Osteocyte (in vitro differentiated cells): ENCODE data around the gene MYEOV. TPM values are rescaled to one million over a fixed set of nuclear protein-coding genes. Genes with fewer than 3 reads are reported as not detected.

Experiments
- DNase-seq: peaks from one replicate; pipeline ENCODE4 v3.0.0; 2021; ENCODE audit warnings: mixed read lengths; ENCODE audit not compliant: unreplicated experiment; ENCODE audit errors: extremely low spot score
- H3K27ac Mint-ChIP-seq: one replicate; pipeline ENCODE4 v1.8.0; 2021; ENCODE audit warnings: mild to moderate bottlenecking, mixed read lengths; ENCODE audit not compliant: unreplicated experiment
- H3K27me3 Mint-ChIP-seq: one replicate; pipeline ENCODE4 v1.8.0; 2021; ENCODE audit warnings: mixed read lengths; ENCODE audit not compliant: unreplicated experiment
- H3K36me3 Mint-ChIP-seq: one replicate; pipeline ENCODE4 v1.8.0; 2021; ENCODE audit warnings: mixed read lengths; ENCODE audit not compliant: unreplicated experiment
- H3K4me1 Mint-ChIP-seq: one replicate; pipeline ENCODE4 v1.8.0; 2021; ENCODE audit warnings: mixed read lengths; ENCODE audit not compliant: unreplicated experiment
- H3K4me3 Mint-ChIP-seq: one replicate; pipeline ENCODE4 v1.8.0; 2021; ENCODE audit warnings: mild to moderate bottlenecking, moderate library complexity, mixed read lengths; ENCODE audit not compliant: unreplicated experiment
- H3K9me3 Mint-ChIP-seq: one replicate; pipeline ENCODE4 v1.8.0; 2021; ENCODE audit warnings: mixed read lengths; ENCODE audit not compliant: unreplicated experiment
- CTCF ChIP-seq: fragments of 200-600 bp; sonication (generic); IDR thresholded peaks from 2 replicates; pipeline ENCODE4 v1.5.0; 2021; ENCODE audit warnings: antibody characterized with exemption, mild to moderate bottlenecking, moderate library complexity
- total RNA-seq: library from RNA; stranded (reverse); gene quantifications from 2 replicates; pipeline ENCODE4 v1.2.1, GENCODE V29; 2021

Gene MYEOV
- total RNA-seq, 1 donor from 2014 or later: 1.8 TPM

GRCh38 chr11:69320756-69321741 is 27.1 kb downstream of the MYEOV start:
- peak overlapping the region; percentile 48 for H3K27ac Mint-ChIP-seq
- H3K27me3 Mint-ChIP-seq: no peaks in the 10 kb centered on the region
- no peak overlapping the region for H3K4me3 Mint-ChIP-seq
- TF ChIP-seq CTCF: no peak
- no peak for DNase-seq
- H3K36me3 Mint-ChIP-seq: peaks cover 3% of the 10 kb centered on the region
- peaks cover 15% of the 10 kb centered on the region for H3K9me3 Mint-ChIP-seq
- peaks cover 11% of the 10 kb centered on the region for H3K4me1 Mint-ChIP-seq

- DNase-seq: no peak
- no peak overlapping the region for H3K4me3 Mint-ChIP-seq
Observed at GRCh38 chr11:69321877-69322361, 28.0 kb downstream of the MYEOV start.

GRCh38 chr11:69325446-69325845 is 31.5 kb downstream of the MYEOV start:
- H3K9me3 Mint-ChIP-seq: no peaks in the 10 kb centered on the region
- no peak overlapping the region for H3K4me3 Mint-ChIP-seq
- no peaks in the 10 kb centered on the region for H3K36me3 Mint-ChIP-seq
- no peaks in the 10 kb centered on the region for H3K27me3 Mint-ChIP-seq
- DNase-seq: peak; percentile 56
- H3K27ac Mint-ChIP-seq: no peak overlapping the region
- no peaks in the 10 kb centered on the region for H3K4me1 Mint-ChIP-seq
- no peak for TF ChIP-seq CTCF

More at GRCh38 chr11:69321877-69322361, 28.0 kb downstream of the MYEOV start:
- peaks cover 15% of the 10 kb centered on the region for H3K9me3 Mint-ChIP-seq
- no peak overlapping the region for H3K27ac Mint-ChIP-seq
- no peak for TF ChIP-seq CTCF
- peaks cover 3% of the 10 kb centered on the region for H3K36me3 Mint-ChIP-seq
- H3K4me1 Mint-ChIP-seq: peaks cover 11% of the 10 kb centered on the region
- no peaks in the 10 kb centered on the region for H3K27me3 Mint-ChIP-seq

- no peaks in the 10 kb centered on the region for H3K36me3 Mint-ChIP-seq
Observed at GRCh38 chr11:69326622-69327219, 32.8 kb downstream of the MYEOV start.

More at GRCh38 chr11:69326622-69327219, 32.8 kb downstream of the MYEOV start:
- no peak overlapping the region for H3K27ac Mint-ChIP-seq
- no peaks in the 10 kb centered on the region for H3K4me1 Mint-ChIP-seq
- DNase-seq: peak; percentile 49
- no peak for TF ChIP-seq CTCF
- H3K4me3 Mint-ChIP-seq: no peak overlapping the region
- H3K9me3 Mint-ChIP-seq: peaks cover 10% of the 10 kb centered on the region
- H3K27me3 Mint-ChIP-seq: no peaks in the 10 kb centered on the region
